Endothelial cell of hepatic sinusoid (primary cell): ENCODE measurements around the gene SLC16A6.
"Not testable (repeated sequence)": the region's sequence is repeated elsewhere in the genome, so short reads cannot be mapped to it uniquely, and the experiment has no call there.

Experiments
- in situ Hi-C: cut with HindIII; loops from 2 replicates; pipeline ENCODE4 v1.10.0; 2017; ENCODE audit warnings: low sequenced_read_pairs

Gene SLC16A6

DNA sequence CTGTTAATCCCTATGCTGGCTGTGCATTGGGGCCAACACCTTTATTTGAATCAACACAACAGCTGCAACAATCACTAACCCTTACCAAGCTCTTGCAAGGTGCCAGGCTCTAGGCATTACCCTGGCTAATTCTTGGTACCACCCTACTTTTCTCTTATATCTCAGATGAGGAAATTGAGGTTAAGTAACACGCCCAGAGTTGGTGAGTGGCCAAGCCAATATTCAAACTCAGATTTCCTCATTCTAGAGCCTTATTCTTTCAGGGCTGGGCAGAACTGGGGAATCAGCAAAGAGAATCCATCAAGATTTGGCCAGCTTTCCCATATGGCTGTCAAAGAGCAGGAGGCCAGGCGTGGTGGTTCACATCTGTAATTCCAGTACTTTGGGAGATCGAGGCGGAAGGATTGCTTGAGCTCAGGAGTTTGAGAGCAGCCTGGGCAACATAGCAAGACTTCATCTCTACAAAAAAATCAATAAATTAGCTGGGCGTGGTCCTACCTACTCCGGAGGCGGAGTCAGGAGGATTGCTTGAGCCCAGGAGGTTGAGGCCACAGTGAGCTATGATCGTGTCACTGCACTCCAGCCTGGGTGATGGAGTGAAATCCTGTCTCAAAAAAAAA, 24.1 kb upstream of the SLC16A6 start:
- in situ Hi-C loops: no loop called here

DNA sequence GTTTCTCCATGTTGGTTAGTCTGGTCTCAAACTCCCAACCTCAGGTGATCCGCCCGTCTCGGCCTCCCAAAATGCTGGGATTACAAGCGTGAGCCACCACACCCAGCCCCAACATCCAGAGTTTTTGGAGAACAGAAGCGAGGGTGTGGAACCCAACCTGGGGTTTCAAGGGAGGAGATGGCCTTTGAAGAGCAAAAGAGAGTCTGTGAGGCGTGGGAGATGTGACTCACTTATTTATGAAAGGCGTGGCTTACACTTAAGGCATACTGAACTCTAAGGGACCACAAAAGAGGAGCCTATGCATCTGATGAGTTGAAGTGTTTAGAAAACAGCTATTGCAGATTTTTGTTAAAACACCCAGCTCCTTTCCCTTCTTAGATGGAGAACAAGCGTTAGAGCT, 19.2 kb upstream of the SLC16A6 start:
- in situ Hi-C loops: no loop called here

DNA sequence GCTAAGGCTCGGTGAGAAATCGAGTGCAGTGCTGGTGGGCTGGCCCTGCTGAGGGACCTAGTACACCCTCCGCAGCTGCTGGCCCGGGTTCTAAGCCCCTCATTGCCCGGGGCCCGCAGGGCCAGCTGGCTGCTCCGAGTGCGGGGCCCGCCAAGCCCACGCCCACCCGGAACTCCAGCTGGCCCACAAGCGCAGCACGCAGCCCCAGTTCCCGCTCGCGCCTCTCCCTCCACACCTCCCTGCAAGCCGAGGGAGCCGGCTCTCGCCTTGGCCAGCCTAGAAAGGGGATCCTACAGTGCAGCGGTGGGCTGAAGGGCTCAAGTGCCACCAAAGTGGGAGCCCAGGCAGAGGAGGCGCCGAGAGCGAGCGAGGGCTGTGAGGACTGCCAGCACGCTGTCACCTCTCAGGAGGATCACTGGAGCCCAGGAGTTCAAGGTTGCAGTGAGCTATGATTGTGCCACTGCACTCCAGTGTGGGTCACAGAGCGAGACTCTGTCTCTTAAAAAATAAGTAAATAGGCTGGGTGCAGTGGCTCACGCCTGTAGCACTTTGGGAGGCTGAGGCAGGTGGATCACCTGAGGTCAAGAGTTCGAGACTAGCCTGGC, 18.2 kb upstream of the SLC16A6 start:
- in situ Hi-C loops: not testable (repeated sequence)

DNA sequence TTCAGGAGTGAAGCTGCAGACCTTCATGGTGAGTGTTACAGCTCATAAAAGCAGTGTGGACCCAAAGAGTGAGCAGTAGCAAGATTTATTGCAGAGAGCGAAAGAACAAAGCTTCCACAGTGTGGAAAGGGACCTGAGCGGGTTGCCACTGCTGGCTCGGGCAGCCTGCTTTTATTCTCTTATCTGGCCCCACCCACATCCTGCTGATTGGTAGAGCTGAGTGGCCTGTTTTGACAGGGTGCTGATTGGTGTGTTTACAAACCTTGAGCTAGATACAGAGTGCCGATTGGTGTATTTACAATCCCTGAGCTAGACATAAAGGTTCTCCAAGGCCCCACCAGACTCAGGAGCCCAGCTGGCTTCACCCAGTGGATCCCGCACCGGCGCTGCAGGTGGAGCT, 17.6 kb upstream of the SLC16A6 start:
- in situ Hi-C loops: not testable (repeated sequence)

DNA sequence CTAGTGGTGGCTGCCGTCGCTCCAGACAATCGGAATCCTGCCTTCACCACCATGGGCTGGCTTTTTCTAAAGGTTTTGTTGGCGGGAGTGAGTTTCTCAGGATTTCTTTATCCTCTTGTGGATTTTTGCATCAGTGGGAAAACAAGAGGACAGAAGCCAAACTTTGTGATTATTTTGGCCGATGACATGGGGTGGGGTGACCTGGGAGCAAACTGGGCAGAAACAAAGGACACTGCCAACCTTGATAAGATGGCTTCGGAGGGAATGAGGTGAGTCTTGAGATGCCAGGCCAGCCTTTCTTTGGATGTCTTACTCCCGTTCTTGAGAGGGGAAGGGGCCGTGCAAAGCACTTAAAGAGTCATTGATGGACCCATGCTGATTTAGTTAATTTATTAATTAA, 16.5 kb upstream of the SLC16A6 start:
- in situ Hi-C loops: no loop called here

DNA sequence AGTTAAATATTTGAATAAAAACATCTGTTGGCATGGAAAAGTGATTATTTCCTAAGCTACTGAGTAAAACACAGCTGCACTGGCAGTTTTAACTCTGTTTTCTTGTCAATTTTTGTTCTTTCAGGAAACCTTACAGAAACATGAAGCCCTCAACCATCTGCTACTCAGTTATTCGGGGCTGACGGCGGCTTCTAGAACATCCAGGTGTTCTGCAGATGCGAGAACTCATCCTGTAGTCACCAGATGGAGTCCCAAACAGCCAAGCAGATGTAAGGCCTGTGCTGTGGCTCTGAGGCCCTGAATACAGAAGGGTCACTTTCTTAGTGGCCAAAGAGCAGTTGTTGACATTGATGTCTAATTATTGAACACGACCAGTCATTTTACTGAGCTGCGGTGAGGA, 15.9 kb upstream of the SLC16A6 start:
- in situ Hi-C loops: no loop called here

DNA sequence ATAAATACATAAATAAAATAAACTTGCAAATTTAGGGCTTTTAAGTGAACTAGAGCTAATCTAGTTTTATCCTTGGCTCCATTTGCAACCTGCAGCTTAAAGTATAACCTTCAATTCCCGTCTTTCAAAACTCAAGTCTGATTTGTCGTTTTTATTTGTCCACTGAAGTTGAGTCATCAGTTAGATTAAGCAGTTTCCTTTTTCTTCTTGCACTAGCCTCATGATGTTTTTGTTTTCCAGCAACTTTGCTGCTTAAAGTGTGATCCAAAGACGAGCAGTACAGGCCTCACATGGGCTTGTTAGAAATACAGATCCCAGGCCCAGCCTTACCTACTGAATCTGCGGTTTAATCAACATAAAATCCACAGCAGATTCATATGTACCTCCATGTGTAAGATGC, 14.2 kb upstream of the SLC16A6 start:
- in situ Hi-C loops: no loop called here

DNA sequence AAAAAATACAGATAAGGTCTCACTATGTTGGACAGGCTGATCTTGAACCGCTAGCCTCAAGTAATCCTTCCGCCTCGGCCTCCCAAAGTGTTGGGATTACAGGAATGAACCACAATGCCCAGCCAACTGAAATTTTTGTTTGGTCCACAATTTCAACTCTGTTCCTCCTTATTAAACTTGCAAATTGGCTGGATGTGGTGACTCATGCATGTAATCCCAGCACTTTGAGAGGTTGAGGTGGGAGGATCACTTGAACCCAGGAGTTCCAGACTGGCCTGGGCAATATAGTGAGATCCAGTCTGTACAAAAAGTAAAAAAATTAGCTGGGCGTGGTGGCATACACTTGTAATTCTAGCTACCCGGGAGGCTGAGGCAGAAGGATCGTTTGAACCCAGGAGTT, 13.8 kb upstream of the SLC16A6 start:
- in situ Hi-C loops: no loop called here

DNA sequence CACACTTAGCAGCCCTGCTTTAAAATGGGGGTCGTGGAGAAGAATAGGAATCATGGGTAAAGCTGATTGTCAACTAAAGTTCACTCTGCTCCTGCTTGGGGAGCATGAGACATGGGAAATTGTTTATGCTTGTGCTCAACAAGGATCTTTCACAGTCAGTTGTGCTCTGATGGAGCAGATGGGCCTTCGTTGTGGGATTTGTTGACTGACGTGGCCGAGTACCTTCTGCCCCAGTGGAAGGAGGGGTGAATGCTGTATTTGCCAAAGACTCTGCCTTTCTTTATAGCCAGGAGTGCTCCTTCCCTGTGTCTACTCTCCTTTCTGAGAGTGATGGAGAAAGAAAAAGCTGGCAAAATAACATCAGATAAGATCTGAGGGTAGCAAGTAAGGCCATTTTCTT, 11.7 kb upstream of the SLC16A6 start:
- in situ Hi-C loops: no loop called here

DNA sequence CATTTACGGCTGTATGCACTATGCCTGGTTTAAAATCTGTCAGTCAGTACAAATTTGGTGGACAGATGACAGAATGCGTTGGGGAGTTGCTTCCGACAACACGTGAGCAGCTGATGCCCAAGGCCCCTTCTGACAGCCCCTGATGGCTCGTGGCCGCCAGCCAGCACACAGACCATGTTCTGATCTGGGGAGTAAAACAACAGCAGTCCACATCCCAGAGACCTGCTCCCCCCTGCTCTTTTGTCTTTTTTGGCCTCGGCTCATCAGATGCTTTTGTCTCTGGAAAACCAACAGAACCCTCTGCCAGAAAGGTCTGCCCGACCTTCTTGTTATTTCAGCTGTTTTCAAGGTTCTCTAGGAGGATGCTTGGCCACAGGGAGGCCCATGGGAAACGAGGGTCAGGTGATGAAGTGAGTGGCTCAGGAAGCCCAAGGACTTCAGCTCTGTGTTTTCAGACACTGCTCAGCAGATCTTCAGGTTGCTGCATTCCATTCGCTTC, 11.2 kb upstream of the SLC16A6 start:
- in situ Hi-C loops: no loop called here

DNA sequence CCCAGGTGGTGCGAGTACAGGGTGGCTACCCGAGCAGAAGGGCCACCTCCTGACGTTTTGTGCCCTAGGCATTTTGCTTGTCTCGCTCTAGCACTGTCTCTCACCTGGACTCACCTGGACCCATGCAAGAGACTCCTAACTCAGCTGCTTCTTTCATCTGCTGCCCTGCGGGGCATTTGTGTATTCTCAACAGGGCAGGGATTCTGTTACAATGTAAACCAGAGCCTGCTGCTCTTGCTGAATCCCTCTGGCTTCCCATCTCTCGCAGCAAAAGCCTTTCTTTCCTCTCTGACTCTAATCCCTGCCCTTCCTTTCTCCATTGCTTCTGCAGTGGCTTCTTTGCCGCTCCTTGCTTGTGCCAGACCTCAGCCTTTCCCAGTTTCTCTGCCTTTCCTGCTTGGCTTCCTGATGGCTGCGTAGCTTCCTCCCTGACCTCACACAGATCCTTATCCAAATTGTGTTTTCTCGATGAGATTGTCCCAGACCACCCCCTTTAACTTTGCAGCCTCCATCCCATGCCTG, 10.6 kb upstream of the SLC16A6 start:
- in situ Hi-C loops: no loop called here

DNA sequence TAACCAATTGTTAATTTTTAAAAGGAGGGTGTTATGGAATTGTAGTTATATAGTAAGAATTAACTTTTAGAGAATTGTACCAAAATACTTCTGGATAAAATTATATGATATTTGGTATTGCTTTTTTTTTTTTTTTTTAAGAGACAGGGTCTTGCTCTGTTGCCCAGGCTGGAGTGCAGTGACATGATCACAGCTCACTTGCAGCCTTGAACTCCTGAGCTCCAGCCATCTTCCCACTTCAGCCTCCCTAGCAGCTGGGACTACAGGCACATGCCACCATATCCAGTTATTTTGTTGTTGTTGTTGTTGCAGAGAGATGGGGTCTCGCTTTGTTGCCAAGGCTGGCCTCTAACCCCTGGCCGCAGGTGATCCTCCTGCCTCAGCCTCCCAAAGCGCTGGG, 8.9 kb upstream of the SLC16A6 start:
- in situ Hi-C loops: no loop called here

DNA sequence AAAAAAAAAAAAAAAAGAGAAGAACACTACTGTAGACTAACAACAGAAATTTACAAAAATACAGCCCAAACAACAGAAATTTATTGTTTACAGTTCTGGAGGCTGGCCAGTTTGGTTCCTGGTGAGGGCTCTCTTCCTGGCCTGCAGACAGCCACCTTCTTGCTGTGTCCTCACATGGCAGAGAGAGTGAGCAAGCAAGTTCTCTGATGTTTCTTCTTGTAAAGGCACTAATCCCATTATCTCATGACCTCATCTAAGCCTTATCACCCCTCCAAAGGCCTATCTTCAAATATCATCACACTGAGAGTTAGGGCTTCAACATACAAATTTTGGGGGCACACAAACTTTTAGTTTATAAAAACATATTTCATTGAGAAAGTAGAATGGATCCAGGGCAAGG, 7.7 kb upstream of the SLC16A6 start:
- in situ Hi-C loops: no loop called here

DNA sequence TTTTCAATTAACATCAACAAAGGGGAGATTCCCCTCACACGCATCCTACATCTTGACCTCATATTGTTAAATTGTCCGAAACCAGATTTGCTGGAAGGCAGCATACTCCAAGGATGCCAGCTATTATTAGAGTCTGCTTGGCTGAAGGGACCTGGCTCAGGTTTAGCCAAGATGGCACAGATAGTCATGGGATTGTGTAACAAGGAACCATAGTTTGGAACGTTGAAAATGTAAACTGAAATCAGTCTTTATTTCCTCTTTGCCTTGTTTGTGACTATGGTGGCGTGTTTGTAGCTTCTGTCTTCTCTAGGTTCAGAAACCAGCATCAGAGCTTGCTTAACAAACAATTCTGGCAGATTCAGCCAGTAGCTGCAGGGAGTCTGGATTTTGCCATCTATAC, 6.3 kb upstream of the SLC16A6 start:
- in situ Hi-C loops: no loop called here

DNA sequence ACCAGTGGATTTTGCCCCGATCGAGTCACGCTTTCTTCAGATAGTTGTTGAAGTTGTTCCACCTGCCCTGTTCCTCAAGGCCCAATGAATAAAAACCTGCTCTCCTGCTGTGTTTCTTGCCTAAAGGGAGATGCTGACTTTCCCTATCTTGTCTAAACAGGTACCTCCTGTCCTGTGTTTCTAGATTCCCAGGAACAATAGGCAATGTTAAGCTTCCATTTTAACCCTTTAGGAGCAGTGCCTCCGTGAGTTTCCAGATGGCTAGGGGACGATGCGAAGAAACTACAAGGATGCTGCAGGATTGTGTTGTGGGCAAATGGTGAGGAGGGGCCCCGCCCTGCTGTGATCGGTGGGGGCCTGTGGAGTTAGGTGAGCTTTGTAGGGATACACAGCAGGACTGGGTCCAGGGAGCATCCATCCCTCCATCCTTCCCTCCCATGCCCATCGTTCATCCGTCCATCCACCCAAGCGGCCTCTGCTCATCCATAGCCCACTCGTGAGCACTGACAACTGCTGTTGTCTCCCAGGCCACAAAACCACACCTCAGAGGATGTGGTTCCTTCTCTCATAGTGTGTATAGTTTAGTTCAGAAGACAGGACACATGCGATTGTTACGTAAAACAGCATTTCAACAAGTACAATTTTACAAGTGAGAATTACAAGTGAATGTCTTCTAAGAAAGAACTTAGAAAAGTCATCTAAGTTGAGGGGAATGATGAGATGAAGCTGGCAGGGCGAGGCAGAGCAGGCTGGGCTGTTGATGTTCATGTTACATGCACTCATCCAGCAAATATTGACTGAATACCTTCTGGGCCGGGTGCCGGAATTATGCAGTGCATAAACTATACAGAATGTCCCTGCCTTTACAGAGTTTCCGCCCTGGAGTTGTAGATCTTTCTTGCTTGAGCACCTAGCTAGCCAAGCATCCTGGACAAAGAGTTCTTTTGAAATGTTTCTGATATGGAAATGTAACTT, 5.6 kb upstream of the SLC16A6 start:
- in situ Hi-C loops: no loop called here

DNA sequence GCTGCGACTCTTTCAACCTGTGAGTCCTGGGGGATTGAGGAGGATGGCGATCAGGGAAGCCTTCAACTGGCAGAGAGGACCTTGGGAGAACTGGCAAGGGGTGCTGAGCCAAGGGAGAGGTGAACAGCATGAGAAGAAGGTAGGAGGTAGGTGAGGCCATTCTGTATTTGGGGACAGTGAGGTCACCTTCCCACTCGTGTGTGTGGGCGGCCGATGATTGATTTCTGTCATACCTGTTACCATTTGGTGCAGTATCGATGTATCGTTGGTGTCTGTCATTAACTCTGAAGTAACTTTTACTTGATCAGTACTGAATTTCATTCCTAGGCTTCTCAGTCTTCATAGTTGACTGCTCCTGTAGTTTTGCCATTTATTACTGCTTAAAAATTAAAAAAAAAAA, 4.2 kb upstream of the SLC16A6 start:
- in situ Hi-C loops: no loop called here

DNA sequence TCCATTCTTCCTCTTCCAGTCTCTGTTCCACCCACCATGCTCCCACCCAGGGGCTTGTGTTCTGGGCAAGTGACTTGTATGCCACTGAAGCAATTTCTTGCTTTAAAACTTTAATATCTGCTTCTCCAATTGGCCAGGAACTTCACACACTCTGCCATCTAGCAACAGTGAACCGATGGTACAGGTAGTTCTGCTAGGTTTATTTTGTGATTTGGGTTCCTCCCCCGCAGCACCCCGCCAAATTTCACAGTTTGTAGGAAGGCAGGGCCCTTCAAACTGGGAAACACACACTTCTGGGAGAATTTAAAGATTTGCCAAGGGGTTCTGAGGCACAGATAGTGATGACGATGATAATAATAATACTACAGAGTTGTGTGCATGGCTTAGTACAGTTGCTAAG, 3.7 kb upstream of the SLC16A6 start:
- in situ Hi-C loops: no loop called here

DNA sequence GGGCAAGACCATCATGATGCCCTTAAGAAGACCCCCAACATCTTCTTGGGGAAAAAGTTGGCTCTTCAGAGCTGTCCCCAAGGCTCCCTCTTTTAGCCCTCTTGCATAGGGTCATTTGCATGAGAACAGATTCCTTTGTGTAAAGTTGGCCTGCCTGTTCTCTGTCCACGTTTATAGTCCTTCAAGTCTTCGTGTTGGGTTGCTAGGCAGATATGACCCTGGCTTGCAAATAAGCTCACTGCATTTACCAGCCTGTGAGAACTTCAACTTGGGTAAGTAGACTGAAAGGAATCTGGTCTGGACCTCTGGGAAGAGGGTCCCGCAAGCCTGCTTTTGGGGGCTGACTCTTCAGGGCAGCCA, 3.2 kb upstream of the SLC16A6 start:
- in situ Hi-C loops: no loop called here

DNA sequence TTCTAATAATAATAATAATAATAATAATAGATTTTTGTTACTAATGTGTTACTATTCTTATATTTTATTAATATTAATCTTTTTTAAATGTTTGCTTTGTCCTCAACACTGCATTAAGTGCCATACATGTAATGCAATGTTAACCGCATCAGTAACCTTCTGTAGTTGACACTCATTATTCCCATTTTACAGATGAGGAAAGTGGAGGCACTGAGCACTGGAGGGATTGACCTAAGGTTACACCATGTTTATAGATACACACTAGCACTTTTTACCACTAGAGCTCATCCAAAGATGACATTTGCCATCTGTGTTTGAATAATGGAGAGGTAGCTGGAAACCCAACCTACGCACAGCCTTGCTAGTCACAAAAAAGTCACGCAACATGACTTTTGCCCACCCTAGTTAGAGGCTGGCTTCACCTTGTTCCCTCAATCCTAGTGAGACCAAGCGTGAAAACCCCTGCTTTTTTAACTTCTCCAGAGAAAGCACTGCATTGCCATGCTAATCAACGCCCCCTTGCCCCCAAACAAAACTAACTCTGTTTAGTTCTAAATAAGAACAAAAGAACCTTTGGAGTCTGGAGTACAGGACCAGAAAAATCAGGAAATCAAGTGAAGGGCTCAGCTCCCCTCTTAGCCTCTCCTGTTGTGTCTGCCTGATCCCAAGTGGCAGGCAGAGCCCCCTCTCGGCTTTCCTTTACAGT, 2.7 kb upstream of the SLC16A6 start:
- in situ Hi-C loops: no loop called here

DNA sequence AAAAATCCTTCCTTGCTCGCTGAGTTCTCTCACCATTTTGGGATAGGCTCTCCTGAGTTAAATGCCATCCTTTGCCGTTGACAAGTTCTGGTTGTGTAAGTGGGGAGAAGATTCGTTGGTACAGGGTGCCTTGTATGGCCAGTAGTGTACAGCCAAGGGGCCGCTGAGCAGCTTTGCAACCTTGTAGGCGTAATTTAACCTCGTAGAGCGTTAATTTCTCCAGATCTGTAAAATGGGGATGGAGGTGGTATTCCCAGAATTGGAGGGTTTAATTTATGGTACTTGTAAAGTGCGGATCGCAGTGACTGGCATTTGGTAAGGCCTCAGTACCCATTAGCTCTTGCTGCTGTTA, 1.7 kb upstream of the SLC16A6 start:
- in situ Hi-C loops: no loop called here
